Stimulated activated CD8-positive, alpha-beta memory T cell treated with anti-CD3 and anti-CD28 coated beads, Interleukin-4, amount 100 ng/mL, for 1 hour (primary cell): ENCODE data around the gene ATF7.
"Not testable (repeated sequence)": the region's sequence is repeated elsewhere in the genome, so short reads cannot be mapped to it uniquely, and the experiment has no call there.

Experiments used
- DNase-seq, 2 donors: peaks; one replicate each; pipeline ENCODE4 v3.0.0-alpha.2; 2020; ENCODE audit warnings: low read depth in 2 of 2, low spot score in 1 of 2

ATF7 gene

DNA sequence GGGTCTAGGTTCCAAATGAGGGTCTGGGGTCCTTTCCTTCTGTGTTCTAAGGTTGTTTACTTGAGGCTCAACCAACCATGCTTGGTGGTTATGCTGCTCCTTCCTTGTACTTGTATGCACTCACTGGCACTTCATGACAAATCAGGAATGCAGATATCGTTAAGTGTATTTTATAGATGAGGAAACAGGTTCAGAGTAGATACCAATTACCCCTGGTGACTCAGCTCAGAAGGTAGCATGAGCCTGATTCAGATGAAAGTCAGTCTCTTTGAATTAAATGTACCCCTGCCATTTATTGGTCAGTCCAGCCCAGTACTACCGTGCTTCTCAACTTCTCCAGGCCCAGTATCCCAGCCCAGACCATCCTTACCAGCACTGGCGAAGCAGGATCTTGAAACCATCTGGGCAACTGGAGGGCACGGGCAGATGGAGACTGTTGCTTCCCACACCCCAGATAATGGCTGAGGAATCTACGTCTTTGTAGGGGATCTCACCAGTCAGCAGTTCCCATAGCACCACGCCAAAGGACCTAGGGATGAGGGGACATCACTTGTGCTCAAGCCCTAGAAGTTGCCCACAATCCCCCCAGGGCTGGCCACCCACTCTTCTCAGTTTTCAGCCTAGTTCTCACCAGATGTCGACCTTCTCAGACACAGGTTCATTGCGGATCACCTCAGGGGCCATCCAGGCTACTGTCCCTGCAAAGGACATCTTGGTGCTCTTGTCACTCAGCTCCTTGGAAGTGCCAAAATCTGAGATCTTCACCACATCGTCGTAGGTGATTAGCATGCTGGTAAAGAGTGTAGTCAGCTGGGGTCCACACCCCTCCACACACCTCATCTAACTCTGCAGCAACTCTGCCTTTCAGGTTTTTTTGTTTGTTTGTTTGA lies 141.3 kb downstream of the ATF7 start:
- no peak for DNase-seq

DNA sequence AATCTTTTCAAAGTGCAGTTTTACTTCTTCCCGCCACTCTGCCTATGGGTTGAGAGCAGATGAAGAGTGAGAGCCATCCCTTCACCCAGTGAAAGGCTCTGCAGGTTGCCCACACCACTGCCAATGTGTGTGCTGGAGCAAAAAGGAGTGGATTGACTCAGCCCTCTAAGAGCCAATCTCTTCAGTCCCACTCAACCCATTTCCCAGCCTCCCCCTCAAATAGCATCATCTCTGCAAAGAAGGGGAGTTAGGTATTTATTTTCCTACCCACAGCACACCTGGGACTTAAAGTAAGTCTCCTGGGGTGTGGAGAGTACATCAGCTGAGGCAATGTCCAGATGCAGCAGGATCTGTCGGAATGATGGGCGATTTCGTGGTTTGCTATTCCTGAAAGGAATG lies 142.2 kb downstream of the ATF7 start:
- no peak for DNase-seq

DNA sequence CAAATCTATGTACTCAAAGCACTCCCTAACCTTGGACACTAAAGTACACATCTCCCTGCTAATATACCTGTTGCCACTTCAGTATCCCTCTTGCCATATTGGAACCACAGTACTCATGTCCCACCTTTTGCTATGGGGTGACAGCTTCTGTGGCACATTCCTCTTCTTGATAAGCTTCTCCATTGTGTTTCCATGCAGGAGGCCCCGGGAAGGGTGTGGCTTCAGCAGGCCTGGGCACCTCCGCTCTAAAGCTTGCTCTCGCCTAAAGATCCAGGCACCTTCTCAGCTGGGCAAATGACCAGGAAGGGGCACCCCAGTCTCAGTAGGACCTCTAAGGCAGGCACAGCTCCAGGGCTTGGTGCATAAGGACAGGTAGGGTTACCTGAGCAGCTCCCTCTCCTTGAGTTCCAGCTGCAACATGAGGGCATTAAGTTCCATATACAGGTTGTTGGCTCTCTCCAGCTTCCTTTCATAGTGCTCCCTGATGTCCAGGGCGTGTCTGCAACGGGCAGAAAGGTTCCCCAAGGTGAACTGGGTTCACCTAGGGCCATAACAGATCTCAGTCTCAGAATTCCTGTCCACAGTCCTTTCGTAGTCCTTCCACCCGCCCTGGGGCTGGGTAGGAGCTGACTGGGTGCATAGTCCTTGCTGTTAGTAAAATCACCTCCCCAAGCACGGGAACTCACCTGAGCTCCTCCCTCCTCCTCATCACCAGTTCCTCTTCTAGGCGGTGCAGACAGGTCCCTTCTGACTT lies 142.8 kb downstream of the ATF7 start:
- DNase-seq = no peak

DNA sequence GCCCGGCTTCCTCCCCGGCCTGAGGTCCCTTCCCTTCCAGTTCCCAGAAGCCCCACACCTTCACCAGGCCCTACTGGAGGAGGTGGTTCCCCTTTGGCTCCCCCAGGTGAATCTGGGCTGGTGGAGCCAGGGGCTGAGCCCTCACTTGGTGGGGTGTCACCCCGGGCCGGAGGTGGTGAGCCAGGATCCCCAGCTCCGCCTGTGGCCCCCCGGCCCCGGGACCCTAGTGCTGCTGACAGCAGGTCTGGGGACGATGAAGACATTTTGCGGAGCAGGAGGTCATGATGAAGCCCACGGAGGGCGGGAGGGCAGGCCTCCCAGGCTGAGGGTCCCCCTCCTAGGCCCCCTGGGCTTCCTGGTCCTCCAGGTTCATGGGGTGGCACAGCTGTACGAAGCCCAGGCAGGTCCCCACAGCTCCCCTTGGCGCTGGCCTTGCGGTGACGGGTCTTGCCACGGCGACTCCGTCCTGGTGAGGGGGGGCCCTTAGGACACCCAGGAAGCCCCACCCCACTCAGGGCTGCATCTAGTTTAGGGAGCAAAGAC lies 143.5 kb downstream of the ATF7 start:
- DNase-seq = no peak

DNA sequence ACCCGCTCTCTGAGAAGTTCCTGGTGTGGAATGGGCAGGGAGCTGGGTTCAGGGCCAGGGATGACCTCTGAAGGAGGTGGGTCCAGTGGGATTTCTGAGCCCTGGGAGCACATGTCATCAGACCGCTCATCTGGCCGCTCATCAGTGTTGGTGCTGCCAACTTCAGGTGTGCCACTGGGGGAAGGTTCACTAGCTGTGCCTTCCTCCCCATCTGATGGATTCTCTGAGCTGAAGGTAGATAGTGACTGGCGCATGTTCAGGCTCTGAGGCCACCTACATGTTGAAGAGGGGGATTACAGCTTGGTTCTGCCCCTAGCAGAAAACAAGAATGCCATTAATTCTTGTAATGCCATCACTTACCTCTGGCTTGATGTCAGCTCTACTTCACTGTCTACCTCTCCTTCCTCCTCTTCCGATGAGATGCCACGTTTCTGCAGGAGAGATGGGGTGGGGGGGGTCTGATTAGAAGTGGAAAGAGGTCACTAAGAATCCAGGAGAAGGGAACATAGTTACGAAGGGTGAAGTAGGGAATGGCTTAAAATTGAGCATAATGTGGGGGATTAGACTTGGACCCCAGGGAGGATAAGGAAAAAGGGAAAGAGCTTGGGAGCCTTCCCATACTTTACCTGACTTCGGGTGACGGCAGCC lies 144.1 kb downstream of the ATF7 start:
- DNase-seq = no peak

DNA sequence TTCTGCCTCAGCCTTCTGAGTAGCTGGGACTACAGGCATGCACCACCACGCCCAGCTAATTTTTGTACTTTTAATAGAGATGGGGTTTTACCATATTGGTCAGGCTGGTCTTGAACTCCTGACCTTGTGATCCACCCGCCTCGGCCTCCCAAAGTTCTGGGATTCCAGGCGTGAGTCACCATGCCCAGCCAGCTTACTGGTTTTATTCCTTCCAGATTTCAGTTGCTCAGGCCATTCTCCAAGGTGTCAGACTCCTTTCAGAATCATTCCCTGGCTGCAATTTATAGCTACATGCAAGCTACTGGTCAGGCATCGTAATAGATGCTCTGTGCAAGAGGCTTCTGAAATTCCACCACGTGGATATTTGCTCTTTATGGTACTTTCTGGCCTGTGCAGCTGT lies 144.7 kb downstream of the ATF7 start:
- DNase-seq = not testable (repeated sequence)

DNA sequence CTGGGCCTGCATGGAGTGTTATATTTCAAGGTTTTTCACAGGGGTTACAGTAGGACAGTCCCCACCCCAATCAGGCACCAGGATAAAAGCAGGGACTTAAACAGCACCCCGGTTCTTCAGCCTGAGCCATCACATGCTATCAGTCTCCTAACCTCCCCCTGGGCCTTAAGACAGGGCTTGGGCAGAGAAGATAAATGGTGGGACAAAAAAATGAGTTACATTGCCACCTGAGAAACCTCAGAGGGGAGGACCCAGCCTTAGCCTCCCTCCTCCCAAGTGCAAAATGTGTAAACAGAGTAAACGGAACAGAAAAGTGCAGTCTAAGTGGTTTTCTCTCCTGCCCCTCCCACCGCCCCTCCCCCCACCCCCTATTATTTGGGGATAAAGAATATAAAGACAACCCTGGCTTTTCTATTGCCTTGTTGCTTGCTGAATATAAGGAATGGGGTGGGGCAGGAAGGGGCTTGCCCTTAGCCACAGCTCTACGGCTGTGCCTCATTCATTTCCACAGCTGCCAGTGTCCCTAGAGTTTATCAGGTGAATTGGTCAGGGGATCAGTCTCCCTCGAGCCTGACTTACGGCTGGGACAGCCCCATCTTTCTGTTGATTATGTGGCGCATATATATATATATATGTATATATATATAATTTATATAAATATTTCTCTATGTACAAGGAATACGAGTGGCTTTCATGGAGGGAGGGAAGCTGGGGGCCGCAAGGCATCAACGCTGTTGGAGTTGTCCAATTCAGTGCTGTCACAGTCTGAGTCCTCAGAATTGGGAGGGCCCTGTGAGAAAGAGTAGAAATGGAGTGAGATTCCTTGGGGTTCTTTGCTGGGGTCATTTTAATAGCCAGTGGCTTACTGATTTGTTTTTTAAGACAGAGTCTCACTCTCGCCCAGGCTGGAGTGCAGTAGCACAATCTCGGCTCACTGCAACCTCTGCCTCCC lies 145.4 kb downstream of the ATF7 start:
- DNase-seq = no peak

DNA sequence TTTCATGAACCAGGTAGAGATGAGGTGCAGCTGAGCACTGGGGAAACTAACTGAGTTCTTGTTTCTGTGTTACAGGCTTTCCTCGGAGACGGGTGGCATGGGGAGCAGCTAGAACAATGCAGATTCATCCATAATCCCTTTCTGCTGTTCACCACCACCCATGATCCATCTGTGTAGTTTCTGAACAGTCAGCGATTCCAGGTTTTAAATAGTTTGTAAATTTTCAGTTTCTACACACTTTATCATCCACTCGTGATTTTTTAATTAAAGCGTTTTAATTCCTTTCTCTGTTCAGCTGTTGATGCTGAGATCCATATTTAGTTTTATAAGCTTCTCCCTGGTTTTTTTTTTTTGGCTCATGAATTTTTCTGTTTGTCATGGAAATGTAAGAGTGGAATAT lies 146.9 kb downstream of the ATF7 start:
- DNase-seq = no peak

DNA sequence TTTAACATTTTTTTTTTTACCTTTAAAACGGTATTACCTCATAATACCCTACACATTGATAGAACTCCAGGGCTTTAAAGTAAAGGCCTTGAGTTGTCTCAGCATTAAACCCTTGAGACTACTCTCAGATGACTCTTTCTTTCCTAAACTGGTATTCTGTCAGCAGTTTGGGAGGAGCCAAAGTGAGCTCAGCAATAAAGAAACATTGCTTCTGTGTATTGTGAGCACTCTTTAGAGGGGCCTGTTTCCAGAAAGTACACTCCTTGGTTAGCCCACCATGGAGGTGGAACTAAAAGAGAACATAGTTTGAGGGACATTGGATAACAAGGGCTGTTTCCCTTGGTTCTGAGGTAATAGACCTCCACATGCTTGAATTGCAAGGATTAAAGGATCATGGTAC lies 147.3 kb downstream of the ATF7 start:
- DNase-seq = no peak

DNA sequence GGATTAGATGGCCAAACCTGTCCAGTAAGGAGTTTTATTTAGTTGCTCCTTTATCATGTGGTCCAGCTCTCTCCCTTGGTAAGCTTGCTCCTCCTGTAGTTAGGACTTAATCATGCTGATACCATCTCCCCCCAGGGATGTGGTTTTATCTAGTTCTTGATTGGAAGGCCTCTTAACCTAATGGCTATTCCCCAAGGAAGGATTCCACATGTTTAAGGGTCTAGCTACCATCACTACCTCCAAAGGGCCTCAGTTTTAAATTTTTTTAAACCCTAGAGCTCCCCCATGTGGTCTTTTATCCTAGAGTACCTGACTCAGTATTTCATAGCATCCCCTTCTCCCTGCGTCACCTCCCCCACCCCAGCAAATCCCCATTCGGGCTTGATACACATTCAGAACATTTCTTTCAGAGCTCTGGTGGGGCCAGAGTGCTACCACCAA lies 149.4 kb downstream of the ATF7 start:
- DNase-seq = no peak

DNA sequence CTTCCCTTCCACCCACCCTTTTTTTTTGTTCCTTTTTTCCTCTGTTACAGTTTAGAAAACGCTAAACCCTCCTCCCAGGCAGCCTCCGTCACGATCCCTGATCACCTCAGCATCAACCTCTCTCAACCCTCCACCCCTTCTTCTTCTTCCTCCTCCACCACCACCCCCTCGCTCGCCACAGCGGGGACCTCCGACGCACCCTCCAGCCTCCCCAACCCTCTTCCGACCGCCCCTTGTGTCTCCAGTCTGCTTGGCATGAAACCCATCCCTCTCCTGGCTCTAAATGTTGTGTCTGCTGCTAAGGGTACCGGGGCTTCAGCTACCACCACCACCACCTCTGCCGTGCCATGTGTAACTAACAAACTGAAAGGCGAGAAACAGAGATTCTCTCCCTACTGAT lies 151.4 kb downstream of the ATF7 start:
- no peak for DNase-seq

DNA sequence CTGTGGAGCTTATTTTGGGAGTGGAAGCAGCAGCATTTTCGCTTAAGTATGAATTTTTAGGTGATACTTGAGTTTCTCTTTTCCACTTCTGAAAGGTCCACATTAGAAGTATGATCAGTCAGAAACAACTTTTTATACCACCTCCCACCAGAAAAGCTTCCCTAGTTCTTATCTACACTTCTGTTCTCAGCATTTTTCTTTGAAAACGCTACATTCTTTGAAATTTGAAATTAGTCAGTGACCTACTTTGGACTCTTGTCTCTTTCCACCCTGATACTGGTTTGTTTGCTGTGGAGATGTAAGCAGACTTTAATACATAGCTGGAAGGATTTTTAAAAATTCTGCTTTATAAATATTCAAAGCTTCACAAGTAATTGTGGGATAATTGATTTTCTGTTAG lies 152.1 kb downstream of the ATF7 start:
- no peak for DNase-seq

DNA sequence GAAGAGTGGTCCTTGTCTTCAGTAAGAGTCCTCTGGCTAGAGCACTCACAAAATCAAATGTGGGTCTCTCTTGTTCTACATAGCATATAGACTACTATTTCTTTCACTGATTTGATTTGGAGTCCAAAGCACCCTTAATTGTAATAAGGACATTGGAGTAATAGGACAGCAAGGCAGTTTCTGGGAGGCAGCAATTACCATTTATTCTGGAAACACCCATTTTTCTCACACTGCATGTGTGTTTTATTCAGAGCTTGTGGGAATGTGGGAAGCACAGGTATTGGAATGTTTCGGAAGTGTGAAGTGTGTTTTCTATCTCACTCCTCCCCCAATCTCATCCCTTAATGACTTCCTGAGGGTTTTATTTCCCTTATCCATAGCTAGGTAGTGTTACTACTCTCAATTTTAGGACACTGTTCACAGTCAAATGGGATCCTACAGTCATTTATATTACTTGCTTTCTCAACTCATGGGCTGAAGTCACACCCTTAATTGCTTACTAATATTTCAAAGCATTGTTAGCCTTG lies 154.1 kb downstream of the ATF7 start:
- DNase-seq = no peak

DNA sequence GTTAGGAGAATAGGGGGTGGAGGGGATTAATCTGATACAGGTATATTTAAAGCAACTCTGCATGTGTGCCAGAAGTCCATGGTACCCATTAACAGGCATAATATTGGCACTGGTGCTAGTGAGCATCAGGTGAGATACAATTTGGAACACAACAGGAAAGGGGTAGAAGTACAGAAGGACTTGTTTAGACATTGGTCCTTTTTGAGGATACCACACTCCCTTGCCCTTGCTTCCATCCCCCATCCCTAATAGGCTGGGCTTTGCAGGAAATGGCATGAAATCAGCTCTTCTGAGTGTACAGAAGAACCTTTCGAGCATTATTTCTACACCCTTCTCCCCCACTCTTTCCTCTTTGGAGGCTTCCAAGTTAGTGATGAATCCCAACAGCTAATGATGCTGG lies 157.9 kb downstream of the ATF7 start:
- no peak for DNase-seq

DNA sequence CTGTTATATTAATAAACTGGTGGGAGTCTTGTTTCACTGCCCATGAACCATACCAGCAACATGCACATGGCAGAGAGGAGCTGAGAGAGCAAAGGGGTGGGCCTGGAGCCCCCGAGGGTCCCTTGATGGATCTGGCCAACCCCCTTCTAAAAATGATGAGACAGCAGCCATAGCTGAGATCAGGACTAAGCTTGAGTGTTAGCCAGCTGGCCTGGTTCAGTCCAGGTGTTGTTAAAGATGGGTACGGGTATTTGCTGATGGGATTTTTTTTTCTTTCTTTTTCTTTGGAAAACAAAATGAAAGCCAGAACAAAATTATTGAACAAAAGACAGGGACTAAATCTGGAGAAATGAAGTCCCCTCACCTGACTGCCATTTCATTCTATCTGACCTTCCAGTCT lies 158.3 kb downstream of the ATF7 start:
- no peak for DNase-seq

DNA sequence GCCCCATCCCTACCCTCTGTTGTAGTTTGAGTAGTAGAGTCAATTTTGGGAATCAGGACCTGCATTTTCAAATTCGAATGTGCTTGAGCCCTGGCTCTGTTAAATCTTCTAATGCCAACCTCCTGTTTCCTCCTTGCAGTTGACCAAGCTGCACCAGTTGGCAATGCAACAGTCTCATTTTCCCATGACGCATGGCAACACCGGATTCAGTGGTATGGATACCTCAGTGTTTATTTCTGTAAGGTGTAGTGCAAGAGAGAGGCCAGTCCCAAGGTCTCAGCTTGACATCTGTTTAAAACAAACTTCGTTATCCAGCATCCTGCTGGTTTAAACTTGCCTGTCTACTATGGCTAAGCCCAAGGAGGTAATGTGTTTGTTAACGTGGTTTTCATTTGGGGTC lies 159.1 kb downstream of the ATF7 start:
- no peak for DNase-seq

DNA sequence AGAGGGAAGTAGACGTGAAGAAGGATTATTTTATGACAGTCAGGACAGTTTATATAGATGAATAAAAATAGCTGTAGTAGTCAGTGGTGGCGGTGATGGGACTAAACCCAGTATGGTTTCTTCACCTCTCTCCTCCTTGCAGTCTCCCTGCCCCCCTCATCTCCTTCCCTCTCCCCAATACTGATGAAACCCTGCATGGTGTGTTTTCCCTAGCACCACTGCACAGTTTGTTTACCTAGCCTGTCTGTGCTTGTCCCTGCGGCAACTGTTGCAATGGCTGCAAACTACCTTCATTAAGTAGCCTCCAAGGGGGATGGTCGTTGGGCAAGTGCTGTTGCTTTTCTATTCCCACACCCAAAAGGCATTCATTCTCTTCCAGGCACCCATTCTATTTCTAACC lies 159.5 kb downstream of the ATF7 start:
- DNase-seq = no peak

DNA sequence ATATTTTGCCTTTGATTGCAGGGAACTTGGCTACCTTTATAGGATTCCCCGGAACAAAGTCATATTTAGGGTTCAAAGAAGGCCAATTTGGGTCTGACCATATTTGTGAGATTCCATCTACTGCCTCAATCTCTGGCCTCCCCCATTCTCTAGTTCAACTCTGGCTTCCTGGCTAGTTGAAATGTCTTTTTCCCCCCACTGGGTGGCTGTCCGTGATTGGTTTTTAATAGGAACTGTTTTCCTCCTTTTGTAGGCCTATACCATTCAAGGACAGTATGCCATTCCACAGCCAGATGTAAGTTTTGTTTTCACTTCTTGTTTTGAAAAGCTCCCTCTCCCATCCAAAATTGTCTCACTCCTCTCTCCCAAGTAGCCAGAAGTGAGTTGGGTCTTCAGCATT lies 160.5 kb downstream of the ATF7 start:
- no peak for DNase-seq

DNA sequence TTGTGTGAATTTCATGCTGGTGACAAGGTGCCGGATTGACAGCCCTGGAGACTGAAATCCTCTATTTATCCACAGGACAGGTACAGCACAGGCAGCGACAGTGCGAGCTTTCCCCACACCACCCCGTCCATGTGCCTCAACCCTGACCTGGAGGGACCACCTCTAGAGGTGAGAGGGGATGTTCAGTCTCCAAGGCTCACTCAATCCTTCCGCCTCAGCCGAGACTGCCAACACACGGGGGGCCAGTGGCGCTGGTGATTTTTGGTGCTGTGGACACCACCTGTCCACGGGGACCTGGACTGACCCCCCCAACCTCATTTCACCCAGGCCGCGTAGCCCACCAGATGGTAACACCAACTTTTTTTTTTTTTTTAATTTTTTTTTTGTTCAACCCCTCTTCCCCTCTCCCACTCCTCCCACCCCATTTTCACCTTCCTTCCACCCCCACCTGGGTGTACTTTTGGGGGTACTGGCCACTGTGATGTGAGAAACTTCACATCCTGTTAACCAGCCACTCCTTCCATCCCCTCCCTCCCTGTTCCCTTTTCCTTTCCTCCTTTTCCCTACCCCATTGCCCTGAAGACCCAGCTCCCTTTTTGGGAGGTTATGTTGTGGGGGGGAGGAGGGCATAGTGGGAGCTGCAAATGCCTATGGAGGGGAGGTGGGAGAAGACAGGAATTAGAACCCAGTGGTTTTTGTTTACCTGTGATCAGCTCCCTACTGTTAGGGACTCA lies 161.3 kb downstream of the ATF7 start:
- DNase-seq = no peak
